Activated B cell treated with CpG ODN at 0.5 μM for 24 hours (primary cell): ENCODE results near the gene RCE1. TPM values are rescaled to one million over a fixed set of nuclear protein-coding genes. Genes with fewer than 3 reads are reported as not detected.

Source experiments
- ATAC-seq: fragments of 200-7000 bp; cut with Tn5 transposase; one replicate; pipeline ENCODE4 v1.10.0; 2021; ENCODE audit warnings: low read depth, mild to moderate bottlenecking, moderate library complexity
- CTCF ChIA-PET: fragments of 350-600 bp; sonication (Branson Sonifier 250); formaldehyde crosslinking; loops from one replicate; lab custom pipeline; 2021; ENCODE audit warnings: antibody characterized with exemption; lab: Charles Lee
- POLR2A ChIA-PET: fragments of 350-600 bp; sonication (Branson Sonifier 250); formaldehyde crosslinking; loops from one replicate; lab custom pipeline; 2021; ENCODE audit warnings: antibody characterized with exemption; lab: Charles Lee
- DNase-seq: peaks from one replicate; pipeline ENCODE4 v3.0.0; 2022
- H3K27ac Mint-ChIP-seq: one replicate; pipeline ENCODE4 v1.8.0; 2020; ENCODE audit warnings: mixed read lengths
- H3K27me3 Mint-ChIP-seq: one replicate; pipeline ENCODE4 v1.8.0; 2021; ENCODE audit warnings: mixed read lengths
- H3K36me3 Mint-ChIP-seq: one replicate; pipeline ENCODE4 v1.8.0; 2021; ENCODE audit warnings: low read depth, mixed read lengths
- H3K4me1 Mint-ChIP-seq: one replicate; pipeline ENCODE4 v1.8.0; 2021; ENCODE audit warnings: mixed read lengths
- H3K4me3 Mint-ChIP-seq: one replicate; pipeline ENCODE4 v1.8.0; 2020; ENCODE audit warnings: mild to moderate bottlenecking, mixed read lengths
- H3K9me3 Mint-ChIP-seq: one replicate; pipeline ENCODE4 v1.8.0; 2020; ENCODE audit warnings: mixed read lengths
- CTCF ChIP-seq: fragments of 200-600 bp; IDR thresholded peaks from one replicate; pipeline ENCODE4 v1.8.0; 2022; ENCODE audit warnings: antibody characterized with exemption, mild to moderate bottlenecking
- intact Hi-C: fragments of 100-400 bp; cut with micrococcal nuclease; formaldehyde crosslinking; loops from one replicate; pipeline ENCODE4 v1.15.1; 2024
- total RNA-seq: library from RNA; stranded (reverse); gene quantifications from 2 replicates; pipeline ENCODE4 v1.2.3, GENCODE V29; 2022

The RCE1 gene
- total RNA-seq, 1 donor from 2014 or later, result 21.4 TPM

GRCh38 chr11:66870131-66870530 lies 26.9 kb downstream of the RCE1 start:
- Mint-ChIP-seq H3K36me3 (no peaks in the 10 kb centered on the region), H3K27ac (no peak overlapping the region), H3K4me1 (peaks cover 12% of the 10 kb centered on the region), H3K27me3 (peaks cover 10% of the 10 kb centered on the region), H3K4me3 (no peak overlapping the region), H3K9me3 (no peaks in the 10 kb centered on the region)
- POLR2A ChIA-PET, result interaction anchor here (0.6 kb wide), 1 partner anchor 1574 kb away, joined by 4 read pairs; no protein-coding TSS in a partner anchor
- ATAC-seq, result no peak
- TF ChIP-seq CTCF, result no peak
- DNase-seq, result no peak
- CTCF ChIA-PET, result interaction anchor here (0.5 to 1.1 kb wide), 2 partner anchors 26 to 43 kb away, joined by 4 read pairs; partner anchors contain the start of gene RCE1
- intact Hi-C loops, result no loop called here

- Mint-ChIP-seq H3K27me3 (peaks cover 12% of the 10 kb centered on the region), H3K4me3 (no peak overlapping the region), H3K4me1 (peaks cover 12% of the 10 kb centered on the region), H3K9me3 (no peaks in the 10 kb centered on the region), H3K27ac (no peak overlapping the region), H3K36me3 (no peaks in the 10 kb centered on the region)
- DNase-seq (no peak), ATAC-seq (no peak)
- ChIA-PET CTCF (interaction anchor here (0.5 to 1.1 kb wide), 2 partner anchors 27 to 44 kb away, joined by 4 read pairs; partner anchors contain the start of gene RCE1), POLR2A (interaction anchor here (0.5 to 0.6 kb wide), 2 partner anchors 42 to 1574 kb away, joined by 4 to 7 read pairs; no protein-coding TSS in a partner anchor)
- intact Hi-C loops, result no loop called here
- TF ChIP-seq CTCF, result no peak
Measured at GRCh38 chr11:66870616-66871520, 27.6 kb downstream of the RCE1 start.

GRCh38 chr11:66871521-66871901 lies 28.3 kb downstream of the RCE1 start:
- ChIA-PET CTCF (no interaction called here), POLR2A (interaction anchor here (0.5 kb wide), 1 partner anchor 43 kb away, joined by 7 read pairs; no protein-coding TSS in a partner anchor)
- ATAC-seq, result no peak
- Mint-ChIP-seq H3K27me3 (peaks cover 12% of the 10 kb centered on the region), H3K9me3 (no peaks in the 10 kb centered on the region), H3K4me3 (no peak overlapping the region), H3K36me3 (no peaks in the 10 kb centered on the region), H3K4me1 (peaks cover 12% of the 10 kb centered on the region), H3K27ac (no peak overlapping the region)
- intact Hi-C loops, result no loop called here
- no peak for DNase-seq
- TF ChIP-seq CTCF, result no peak

GRCh38 chr11:66874232-66874631 lies 31.0 kb downstream of the RCE1 start:
- no peak for DNase-seq
- ChIA-PET CTCF (no interaction called here), POLR2A (no interaction called here)
- intact Hi-C loops, result no loop called here
- H3K4me1 Mint-ChIP-seq, result peaks cover under 1% of the 10 kb centered on the region
- no peaks in the 10 kb centered on the region for H3K9me3 Mint-ChIP-seq
- no peak overlapping the region for H3K27ac Mint-ChIP-seq
- no peak for ATAC-seq
- H3K36me3 Mint-ChIP-seq, result no peaks in the 10 kb centered on the region
- TF ChIP-seq CTCF, result no peak
- no peak overlapping the region for H3K4me3 Mint-ChIP-seq
- H3K27me3 Mint-ChIP-seq, result peaks cover 14% of the 10 kb centered on the region

- DNase-seq (no peak), ATAC-seq (no peak)
- Mint-ChIP-seq H3K4me3 (no peak overlapping the region), H3K9me3 (no peaks in the 10 kb centered on the region), H3K27me3 (peaks cover 16% of the 10 kb centered on the region), H3K36me3 (no peaks in the 10 kb centered on the region), H3K27ac (no peak overlapping the region), H3K4me1 (no peaks in the 10 kb centered on the region)
- ChIA-PET POLR2A (no interaction called here), CTCF (no interaction called here)
- no peak for TF ChIP-seq CTCF
- intact Hi-C loops, result no loop called here
Measured at GRCh38 chr11:66875378-66875777, 32.1 kb downstream of the RCE1 start.
